Vagina (tissue), 2 donors: ENCODE data around the gene ANKS1B. TPM values are rescaled to one million over a fixed set of nuclear protein-coding genes. Genes with fewer than 3 reads are reported as not detected.

ENCODE experiments used
- DNase-seq, 2 donors: peaks; one replicate each; pipeline ENCODE4 v3.0.0-alpha.2; 2017; ENCODE audit errors: extremely low spot score in 2 of 2
- H3K27ac ChIP-seq: fragments of 200-600 bp; sonication (generic); one replicate; pipeline ENCODE4 v1.5.1; 2019
- H3K27me3 ChIP-seq: fragments of 200-600 bp; sonication (generic); one replicate; pipeline ENCODE4 v1.5.1; 2019
- H3K36me3 ChIP-seq, 2 donors: fragments of 200-600 bp; sonication (generic); one replicate each; pipeline ENCODE4 v1.5.1; 2017 to 2019
- H3K4me1 ChIP-seq: fragments of 200-600 bp; sonication (generic); one replicate; pipeline ENCODE4 v1.5.1; 2019
- H3K4me3 ChIP-seq, 2 donors: fragments of 200-600 bp; sonication (generic); 1 replicate in 1 of 2; 2 replicates in 1 of 2; pipeline ENCODE4 v1.5.1; 2016 to 2019
- H3K9me3 ChIP-seq: fragments of 200-600 bp; sonication (generic); one replicate; pipeline ENCODE4 v1.5.1; 2019
- POLR2A ChIP-seq, 2 donors: fragments of 450-650 bp; IDR thresholded peaks; one replicate each; pipeline ENCODE4 v1.6.1; 2017; ENCODE audit warnings: antibody characterized with exemption in 2 of 2, mild to moderate bottlenecking in 2 of 2, moderate library complexity in 2 of 2
- POLR2AphosphoS5 ChIP-seq, 2 donors: sonication (generic); formaldehyde crosslinking; IDR thresholded peaks; one replicate each; pipeline ENCODE4 v1.9.0; 2017; ENCODE audit warnings: antibody characterized with exemption in 2 of 2, mild to moderate bottlenecking in 2 of 2, low read depth in 1 of 2; ENCODE audit not compliant: insufficient read depth in 1 of 2
- intact Hi-C: fragments of 100-400 bp; cut with DNase I; formaldehyde crosslinking; loops from one replicate; pipeline ENCODE4 v1.15.1; 2023
- total RNA-seq: library from RNA; depleted of rRNA; stranded (reverse); fragments of >200 nt; gene quantifications from one replicate; pipeline ENCODE4 v1.2.3, GENCODE V29; 2016
- TF ChIP-seq, protein P1 (sequence below), 3 experiments: fragments of 450-650 bp in 2 of 3; fragments of 200-600 bp in 1 of 3; sonication (generic) in 1 of 3; IDR thresholded peaks; one replicate each; pipeline ENCODE4 v1.5.1; 2017 to 2019; ENCODE audit warnings: antibody characterized with exemption in 3 of 3, mild to moderate bottlenecking in 2 of 3, moderate library complexity in 2 of 3

The ANKS1B gene
- total RNA-seq, 1 donor from 2014 or later, result 11.5 TPM

- Histone ChIP-seq H3K36me3 (no peaks in the 10 kb centered on the region), H3K9me3 (no peaks in the 10 kb centered on the region), H3K4me1 (no peaks in the 10 kb centered on the region), H3K27me3 (no peaks in the 10 kb centered on the region), H3K4me3 (no peak overlapping the region), H3K27ac (no peak overlapping the region)
- no peak for DNase-seq
- TF ChIP-seq POLR2AphosphoS5 (IDR thresholded peaks at IDR 0.05; ENCODE audit: insufficient read depth in 1 of 2, low read depth in 1 of 2) (no peak), POLR2A (IDR thresholded peaks at IDR 0.05) (no peak)
- TF ChIP-seq, protein P1, sequence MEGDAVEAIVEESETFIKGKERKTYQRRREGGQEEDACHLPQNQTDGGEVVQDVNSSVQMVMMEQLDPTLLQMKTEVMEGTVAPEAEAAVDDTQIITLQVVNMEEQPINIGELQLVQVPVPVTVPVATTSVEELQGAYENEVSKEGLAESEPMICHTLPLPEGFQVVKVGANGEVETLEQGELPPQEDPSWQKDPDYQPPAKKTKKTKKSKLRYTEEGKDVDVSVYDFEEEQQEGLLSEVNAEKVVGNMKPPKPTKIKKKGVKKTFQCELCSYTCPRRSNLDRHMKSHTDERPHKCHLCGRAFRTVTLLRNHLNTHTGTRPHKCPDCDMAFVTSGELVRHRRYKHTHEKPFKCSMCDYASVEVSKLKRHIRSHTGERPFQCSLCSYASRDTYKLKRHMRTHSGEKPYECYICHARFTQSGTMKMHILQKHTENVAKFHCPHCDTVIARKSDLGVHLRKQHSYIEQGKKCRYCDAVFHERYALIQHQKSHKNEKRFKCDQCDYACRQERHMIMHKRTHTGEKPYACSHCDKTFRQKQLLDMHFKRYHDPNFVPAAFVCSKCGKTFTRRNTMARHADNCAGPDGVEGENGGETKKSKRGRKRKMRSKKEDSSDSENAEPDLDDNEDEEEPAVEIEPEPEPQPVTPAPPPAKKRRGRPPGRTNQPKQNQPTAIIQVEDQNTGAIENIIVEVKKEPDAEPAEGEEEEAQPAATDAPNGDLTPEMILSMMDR (IDR thresholded peaks at IDR 0.05), result no peak
- intact Hi-C loops, result no loop called here
These were observed 986.8 kb downstream of the ANKS1B start for GRCh38 chr12:98997899-98998298.

DNA sequence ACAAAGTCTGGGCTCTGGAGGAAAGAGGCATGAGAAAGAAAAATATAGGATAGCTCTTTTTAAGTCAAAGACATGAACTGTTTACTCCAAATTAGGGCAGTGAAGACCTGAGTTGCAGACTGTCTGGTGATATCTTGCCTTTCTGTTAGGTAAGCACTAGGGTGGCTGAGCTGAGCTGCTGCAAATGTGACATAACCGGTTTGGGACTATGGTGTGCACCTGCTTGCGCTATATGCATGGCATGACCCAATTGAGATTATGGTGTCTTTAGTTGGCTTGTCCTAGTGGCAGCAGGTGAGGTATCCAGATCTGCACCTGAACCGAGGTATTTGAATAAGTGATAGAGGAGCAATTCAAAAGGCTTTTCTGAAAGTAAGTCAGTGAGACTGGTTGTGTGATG lies 994.1 kb downstream of the ANKS1B start:
- TF ChIP-seq, protein P1 (IDR thresholded peaks at IDR 0.05), result no peak
- TF ChIP-seq POLR2A (IDR thresholded peaks at IDR 0.05), result no peak
- TF ChIP-seq POLR2AphosphoS5 (IDR thresholded peaks at IDR 0.05; ENCODE audit: insufficient read depth in 1 of 2, low read depth in 1 of 2), result no peak
- H3K27ac ChIP-seq, result no peak overlapping the region
- H3K36me3 ChIP-seq, result no peaks in the 10 kb centered on the region
- H3K4me1 ChIP-seq, result no peaks in the 10 kb centered on the region
- no peaks in the 10 kb centered on the region for H3K9me3 ChIP-seq
- no peak overlapping the region for H3K4me3 ChIP-seq
- no peak for DNase-seq
- no peaks in the 10 kb centered on the region for H3K27me3 ChIP-seq
- intact Hi-C loops, result no loop called here

GRCh38 chr12:98985156-98985555 lies 999.6 kb downstream of the ANKS1B start:
- Histone ChIP-seq H3K9me3 (peaks cover 9% of the 10 kb centered on the region), H3K36me3 (no peaks in the 10 kb centered on the region), H3K4me3 (no peak overlapping the region), H3K4me1 (no peaks in the 10 kb centered on the region), H3K27me3 (no peaks in the 10 kb centered on the region), H3K27ac (no peak overlapping the region)
- intact Hi-C loops, result no loop called here
- DNase-seq, result no peak
- TF ChIP-seq POLR2AphosphoS5 (IDR thresholded peaks at IDR 0.05; ENCODE audit: insufficient read depth in 1 of 2, low read depth in 1 of 2), result no peak
- TF ChIP-seq, protein P1 (IDR thresholded peaks at IDR 0.05), result no peak

- TF ChIP-seq, protein P1 (IDR thresholded peaks at IDR 0.05), result no peak
- TF ChIP-seq POLR2A (IDR thresholded peaks at IDR 0.05) (no peak), POLR2AphosphoS5 (IDR thresholded peaks at IDR 0.05; ENCODE audit: insufficient read depth in 1 of 2, low read depth in 1 of 2) (no peak)
- peaks cover 9% of the 10 kb centered on the region for H3K9me3 ChIP-seq
- H3K27ac ChIP-seq, result no peak overlapping the region
- no peak overlapping the region for H3K4me3 ChIP-seq
- no peaks in the 10 kb centered on the region for H3K4me1 ChIP-seq
- DNase-seq, result no peak
- intact Hi-C loops, result no loop called here
- H3K27me3 ChIP-seq, result no peaks in the 10 kb centered on the region
- no peaks in the 10 kb centered on the region for H3K36me3 ChIP-seq
These were observed 1001.1 kb downstream of the ANKS1B start for GRCh38 chr12:98983647-98984046.

GRCh38 chr12:98980508-98980907 lies 1004.2 kb downstream of the ANKS1B start:
- no peak for DNase-seq
- H3K36me3 ChIP-seq, result no peaks in the 10 kb centered on the region
- intact Hi-C loops, result no loop called here
- H3K27ac ChIP-seq, result no peak overlapping the region
- no peaks in the 10 kb centered on the region for H3K27me3 ChIP-seq
- no peak overlapping the region for H3K4me3 ChIP-seq
- no peak for TF ChIP-seq POLR2A (IDR thresholded peaks at IDR 0.05)
- TF ChIP-seq POLR2AphosphoS5 (IDR thresholded peaks at IDR 0.05; ENCODE audit: insufficient read depth in 1 of 2, low read depth in 1 of 2), result no peak
- TF ChIP-seq, protein P1 (IDR thresholded peaks at IDR 0.05), result no peak
- H3K9me3 ChIP-seq, result peaks cover 9% of the 10 kb centered on the region
- H3K4me1 ChIP-seq, result no peaks in the 10 kb centered on the region
